ENCODE results near the gene PORCN.

Gene PORCN

DNA sequence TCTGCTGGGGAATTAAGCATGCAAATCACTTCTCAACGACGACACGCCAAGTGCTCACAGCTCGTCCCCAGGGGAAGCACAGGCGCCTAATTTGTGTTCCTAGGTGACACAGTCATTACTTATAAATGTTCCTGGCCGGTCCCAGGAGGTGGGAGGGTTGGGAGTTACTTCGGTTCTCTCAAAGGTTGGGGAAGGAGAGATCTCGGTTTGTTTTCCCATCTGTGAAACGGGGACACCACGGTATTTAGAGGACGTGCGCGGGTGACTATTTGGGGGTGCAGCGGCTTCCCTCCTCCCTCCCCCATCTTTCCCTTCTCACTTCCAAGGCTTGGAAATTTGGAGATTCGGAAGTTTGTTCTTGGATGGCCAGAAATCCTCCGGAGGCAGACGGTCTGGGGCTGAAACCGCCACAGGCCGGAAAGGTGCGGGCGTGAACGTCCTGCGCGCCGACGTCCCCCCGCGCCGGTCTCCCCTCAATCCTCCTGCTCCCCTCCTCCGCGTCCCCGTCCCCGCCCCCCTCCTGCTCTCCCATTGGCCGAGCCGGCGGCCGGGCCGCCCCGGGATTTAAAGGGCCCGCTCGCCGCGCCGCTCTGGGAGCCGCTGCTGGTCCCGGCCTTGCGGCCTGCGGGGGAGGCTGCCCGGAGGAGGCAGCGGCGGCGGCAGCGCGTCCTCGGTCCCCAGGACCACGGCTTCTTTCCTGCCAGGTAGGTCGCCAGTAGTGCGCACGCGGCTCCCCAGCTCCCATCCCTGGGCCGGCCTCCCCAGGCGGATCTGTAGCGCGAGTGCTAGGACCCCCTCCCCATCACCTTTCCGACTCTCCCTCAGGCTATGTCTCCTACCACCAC is at the start of gene PORCN:
PORCN (plus strand) TSS at position 593 of the 845 bp plus-strand sequence. CDS start 829 bp downstream, outside the sequence.
- DNase-seq (ENCODE audit: low read depth, low spot score), result no peak

DNA sequence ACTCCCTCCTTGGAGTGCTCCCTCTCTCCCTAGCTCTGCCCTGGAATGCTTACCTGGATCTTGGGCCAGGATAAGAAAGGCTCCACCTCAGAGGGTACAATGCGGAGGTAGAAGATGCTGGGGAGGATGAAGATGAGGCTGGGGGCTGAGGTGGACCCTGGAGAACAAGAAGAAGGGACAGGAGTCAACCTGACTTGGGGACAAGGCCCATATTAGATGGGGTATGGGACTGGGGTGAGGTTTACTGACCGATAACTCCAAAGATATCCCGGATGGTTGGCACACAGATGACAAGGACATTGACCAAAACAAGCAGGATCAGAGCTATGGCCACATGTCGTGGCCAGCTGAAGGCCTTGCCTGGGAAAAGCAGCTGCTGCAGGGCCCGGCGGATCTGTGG is 49.3 kb upstream of the PORCN start:
- no peak for DNase-seq (ENCODE audit: low read depth, low spot score)

DNA sequence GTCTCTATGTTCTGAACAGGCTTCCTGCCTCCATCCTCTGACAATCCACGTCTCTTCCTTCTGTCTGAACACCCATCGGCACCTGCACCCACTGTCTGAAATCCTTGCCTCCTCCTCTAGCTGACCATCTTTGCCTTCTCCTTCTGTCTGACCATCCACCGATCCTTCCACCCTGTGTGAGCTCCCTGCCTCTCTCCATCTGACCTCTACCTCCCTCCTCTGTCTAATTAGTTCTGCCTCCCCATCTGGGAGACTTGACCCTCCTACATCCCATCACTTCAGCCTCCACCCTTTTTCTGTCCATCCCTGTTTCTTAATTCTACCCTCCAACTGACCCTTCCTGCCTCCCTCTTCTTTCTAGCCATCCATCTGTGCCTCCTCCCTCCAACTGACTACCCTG is 48.8 kb upstream of the PORCN start:
- no peak for DNase-seq (ENCODE audit: low read depth, low spot score)

DNA sequence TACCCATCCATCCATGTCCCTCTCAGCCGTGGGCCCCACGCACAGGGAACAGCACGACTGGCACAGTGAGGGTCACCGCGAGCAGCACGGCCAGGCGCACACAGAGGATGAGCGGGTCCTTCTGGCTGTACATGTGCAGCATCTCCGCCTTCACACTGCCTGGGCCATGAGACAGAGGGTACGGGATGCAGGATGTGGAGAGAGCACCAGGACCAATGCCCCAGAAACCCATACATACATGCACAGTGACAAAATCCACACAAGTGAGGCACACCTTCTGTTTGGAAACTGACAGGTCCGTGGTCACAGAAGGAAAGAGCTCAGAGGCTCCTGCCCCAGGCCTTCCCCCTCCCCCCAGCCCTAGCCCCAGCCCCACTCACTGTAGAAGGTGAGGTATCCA is 48.2 kb upstream of the PORCN start:
- no peak for DNase-seq (ENCODE audit: low read depth, low spot score)

DNA sequence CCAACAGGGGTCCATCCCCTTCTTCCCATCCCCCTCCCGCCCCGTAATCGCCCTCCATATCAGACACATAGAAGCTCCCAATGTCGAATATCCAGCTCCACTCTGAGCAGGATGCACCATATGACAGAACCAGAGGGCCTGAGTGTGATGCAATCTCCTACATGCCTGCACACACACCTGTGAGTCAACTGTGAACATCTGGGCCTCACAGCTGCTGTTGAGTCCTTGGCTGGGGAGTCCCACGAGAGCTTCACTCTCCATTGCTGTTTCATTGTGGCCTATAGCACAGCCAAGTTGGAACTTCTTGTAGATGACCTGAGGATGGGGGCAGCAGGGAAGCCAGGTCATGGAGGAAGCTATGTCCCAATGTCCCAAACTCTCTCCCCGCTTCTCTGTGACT is 47.0 kb upstream of the PORCN start:
- no peak for DNase-seq (ENCODE audit: low read depth, low spot score)

DNA sequence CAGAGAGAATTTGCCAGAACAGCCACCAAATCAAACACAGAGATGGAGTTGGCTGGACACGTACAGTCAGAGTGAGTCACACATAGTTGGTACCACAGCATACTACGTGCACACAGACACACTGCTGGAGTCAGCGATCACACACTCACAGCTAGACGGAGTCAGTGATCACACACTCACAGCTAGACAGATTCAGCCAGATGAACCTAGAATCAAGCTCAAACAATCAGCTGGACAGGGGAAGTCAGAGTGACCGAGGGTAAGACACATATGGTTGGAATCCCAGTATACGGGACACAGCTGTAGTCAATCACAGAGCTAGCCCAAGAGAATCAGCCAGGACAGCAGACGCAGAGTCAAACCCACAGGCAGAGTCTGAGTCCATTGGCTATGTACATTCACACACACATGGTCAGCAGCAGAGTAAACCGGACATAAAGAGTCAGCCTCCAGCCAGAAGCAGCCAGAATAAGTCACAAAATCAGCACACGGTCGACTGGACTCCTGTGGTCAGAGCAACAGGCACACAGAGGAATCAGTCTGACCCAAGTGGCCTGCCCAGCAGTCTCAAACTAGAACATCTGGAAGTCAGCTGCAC is 43.4 kb upstream of the PORCN start:
- no peak for DNase-seq (ENCODE audit: low read depth, low spot score)

DNA sequence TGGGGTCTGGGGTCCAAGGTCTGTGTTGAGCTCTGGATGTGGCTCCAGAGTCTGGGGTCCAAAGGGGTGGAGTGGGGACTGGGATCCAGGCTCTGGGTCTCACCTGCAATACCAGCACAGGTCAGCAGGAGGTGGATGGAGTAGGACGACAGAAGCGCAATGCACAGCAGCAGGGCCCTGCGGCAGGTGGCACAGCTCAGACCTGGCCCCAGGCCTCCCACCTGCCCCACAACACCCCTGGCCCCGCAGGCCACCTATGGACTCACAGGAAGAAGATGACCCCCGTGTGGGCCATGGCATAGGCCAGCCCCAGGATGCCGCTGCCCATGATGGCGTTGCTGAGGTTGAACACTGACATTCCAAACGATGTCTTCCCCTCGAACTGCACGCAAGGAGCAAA is 42.1 kb upstream of the PORCN start:
- no peak for DNase-seq (ENCODE audit: low read depth, low spot score)

DNA sequence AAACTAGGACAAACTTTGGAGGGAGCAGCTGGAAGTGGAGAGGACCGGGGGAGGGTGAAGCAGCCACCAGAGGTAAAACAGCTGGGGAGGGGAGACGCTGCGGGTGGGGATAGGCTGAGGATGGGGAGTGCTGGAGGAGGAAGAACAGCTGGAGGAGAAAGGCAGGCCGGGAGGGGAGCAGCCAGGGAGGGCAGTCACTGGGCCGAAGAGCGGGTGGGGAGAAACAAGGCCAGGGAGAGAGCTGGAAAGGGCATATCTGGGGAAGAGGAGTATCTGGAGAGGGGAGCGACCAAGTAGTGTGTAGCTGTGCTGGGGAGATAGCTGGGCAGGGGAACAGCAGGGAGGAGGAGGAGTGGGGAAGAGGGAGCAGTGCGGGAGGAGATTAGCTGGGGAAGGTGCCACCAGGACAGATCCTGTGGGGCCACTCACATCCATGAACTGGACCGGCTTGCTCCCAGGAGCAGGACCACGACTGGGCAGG is 41.5 kb upstream of the PORCN start:
- DNase-seq (ENCODE audit: low read depth, low spot score), result no peak

DNA sequence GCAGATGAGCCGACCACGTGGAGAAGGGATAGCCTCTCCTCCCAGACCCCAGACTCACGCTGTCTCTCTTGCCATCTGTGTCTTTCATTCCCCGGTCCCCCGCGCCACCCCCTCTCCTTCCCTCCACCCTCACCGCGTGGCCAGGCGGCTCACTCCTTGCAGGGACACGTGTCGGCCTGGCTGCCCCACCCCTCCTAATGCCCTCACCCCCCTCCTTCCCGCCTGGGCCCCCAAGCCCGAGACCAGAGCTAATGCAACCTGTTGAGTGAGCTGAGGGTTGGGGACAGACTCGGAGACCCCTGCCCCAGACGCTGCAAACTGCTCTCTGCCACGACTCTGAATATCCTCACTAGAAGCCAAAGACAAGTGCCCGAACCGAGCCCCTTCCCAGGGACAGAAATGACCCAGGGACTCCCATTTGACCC is 40.5 kb upstream of the PORCN start:
- DNase-seq (ENCODE audit: low read depth, low spot score), result no peak

DNA sequence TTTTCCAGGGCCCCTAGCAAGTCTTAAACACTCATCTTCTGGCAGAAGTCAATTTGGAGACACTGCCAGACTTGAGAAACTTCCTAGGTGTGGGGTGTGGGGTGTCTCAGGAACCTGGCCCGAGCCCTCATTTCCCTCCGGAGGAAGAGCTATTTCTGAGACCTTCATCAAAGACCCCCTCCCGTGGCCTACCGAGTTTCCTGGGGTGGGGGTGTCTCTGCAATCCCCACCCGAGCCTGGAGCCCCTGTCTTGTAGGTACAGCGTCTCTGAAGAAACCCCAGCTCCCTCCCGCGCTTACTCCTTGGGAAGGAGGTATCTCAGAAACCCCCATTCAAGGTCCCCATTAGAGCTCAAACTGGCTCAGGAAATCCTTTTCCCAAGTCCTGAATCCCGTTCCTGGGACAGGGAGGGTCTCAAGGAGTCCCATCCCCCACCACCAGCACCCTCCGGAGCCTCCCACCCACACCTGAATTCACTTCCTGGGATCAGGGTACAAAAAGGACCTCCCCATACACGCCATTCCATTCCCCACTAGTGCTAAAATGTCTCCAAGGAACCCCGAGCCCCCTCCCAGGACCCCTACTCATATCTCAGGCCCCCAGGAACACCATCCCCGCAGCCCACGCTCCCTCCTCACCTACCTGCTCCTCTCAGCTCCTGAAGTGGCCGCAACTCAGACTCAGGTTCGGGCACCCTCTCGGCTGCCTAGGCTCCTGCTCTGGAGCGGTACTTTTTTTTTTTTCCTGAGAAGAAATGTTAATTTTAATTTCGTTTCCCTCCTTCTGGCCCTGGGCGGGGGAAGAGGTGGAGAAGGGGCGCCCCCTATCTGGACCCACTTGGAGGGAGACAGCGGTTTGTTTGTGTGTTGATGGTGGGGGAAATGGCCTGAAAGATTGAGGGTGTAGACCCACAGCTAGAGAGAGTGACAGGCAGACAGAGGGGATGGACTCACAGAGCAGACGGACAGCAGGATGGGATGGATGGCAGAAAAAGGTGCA is 39.8 kb upstream of the PORCN start:
- DNase-seq (ENCODE audit: low read depth, low spot score), result no peak

DNA sequence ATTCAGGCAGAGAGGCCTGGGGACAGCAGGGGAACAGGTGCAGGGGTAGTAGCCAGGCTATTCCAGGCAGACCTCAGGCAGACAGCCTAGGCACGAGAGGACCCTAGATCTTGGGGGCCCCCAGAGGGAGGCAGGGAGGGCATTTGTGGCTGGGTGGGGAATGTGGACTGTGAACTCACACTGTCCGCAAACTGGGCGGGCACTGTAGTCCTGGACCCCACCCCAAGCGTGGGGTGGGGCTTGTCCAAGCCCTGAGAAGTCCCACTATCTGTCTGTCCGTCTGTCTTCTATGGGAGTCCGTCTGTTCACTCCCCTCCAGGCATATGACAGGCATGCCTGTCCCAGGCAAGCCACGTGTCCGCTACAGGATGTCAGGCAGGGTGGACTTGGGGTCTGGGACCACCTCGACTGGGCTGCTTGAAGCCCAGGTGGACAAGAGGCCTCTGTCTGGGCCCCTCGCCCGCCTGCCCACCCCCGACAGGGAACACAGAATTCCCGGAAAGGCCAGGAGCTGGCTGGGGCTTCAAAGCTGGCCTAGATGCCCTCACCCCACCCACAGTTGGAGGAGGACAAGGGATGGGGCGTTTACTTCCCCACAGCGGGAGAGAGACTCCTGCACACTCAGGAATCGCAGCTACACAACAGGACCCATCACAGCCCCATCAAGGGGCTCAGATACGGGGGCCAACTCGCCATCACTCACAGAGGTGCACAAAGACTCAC is 38.5 kb upstream of the PORCN start, which contains the start of gene SLC38A5:
SLC38A5 (minus strand) TSS at position 151 of the 723 bp plus-strand sequence. CDS start 2,336 bp downstream, outside the sequence.
- DNase-seq (ENCODE audit: low read depth, low spot score), result no peak

DNA sequence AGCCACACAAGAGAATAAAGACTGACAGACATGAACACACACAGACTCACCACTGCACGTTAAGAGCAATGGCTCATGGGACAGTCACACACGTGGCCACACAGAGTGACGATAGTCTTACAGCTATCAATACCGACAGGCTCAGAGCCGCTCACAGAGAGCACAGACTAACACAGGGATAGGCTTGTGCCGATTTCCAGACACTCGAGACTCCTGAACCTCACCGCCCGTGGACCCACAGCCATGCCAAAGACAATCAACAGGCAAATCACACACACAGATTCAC is 38.0 kb upstream of the PORCN start:
- no peak for DNase-seq (ENCODE audit: low read depth, low spot score)

DNA sequence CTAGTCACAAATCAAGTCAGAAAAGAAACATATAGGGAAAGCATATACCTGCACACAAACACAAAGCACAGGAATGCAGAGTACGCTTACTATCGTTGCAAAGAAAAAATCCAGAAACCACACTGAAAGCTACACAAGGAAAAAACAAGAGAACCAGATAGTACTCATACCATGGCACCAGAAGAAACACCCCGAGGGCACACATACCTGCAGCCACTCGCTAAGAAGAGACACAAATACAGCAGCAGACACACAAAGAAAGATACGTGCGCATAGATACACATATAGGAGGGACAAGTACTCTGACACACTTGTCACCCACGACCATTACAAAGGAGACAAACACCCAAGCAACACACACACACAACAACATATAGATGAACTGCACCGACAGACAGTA is 37.3 kb upstream of the PORCN start:
- DNase-seq (ENCODE audit: low read depth, low spot score), result no peak

DNA sequence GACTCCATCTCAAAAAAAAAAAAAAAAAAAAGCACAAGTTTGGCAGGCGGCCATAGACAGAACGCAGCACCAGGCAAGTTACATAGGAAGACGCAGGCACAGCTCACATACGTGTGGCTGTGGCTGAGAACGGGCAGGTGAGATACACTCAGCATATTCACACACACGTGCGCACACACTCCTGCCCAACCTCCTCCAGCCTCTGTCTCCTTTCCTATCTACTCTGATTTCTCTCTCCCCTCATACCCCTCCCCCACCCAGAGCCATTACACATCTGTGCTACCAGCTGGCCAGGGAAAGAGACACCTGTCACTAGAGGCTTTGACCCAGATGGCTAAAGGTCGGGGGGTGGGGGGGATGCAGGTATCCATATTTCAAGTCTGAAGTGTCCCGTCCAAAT is 36.6 kb upstream of the PORCN start:
- DNase-seq (ENCODE audit: low read depth, low spot score), result no peak

DNA sequence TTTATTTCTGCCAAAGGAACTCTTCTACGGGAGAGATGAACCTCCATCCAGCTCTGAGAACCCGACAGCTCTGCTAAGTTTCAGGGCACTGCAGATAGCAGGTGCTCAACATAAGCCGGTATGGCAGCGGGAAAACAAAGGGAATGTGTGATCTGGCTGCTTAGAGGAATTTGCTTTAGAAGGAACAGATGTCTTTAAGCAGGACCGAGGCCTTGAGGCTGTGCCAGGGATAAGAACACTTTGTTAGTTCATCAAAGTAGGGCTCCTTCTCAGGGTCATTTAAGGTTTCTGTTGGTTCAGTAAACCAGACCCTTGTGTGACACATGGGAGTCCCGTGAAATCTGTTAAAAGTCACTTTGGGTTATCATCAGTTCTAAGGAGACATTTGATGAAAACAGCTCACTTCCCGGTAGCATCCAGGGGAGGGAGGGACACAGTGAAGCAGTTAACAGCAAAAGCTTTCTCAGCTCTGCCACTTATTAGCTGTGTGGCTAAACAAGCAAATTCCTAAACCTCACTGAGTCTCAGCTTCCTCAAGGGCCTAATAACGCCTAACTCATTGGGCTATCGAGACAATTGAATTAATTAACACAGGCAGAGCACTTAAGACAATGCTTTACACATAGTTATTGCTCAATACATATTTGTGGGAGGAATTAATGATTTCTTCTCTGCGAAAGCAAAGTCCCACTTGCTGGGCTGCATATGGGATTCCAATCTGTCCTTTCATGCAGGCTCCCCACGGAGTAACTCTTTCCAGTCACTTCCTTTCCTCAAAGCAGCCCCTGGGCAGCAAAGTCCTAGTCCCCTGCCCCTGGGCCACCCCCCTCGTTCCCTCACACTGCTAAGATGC is 35.7 kb upstream of the PORCN start:
- DNase-seq (ENCODE audit: low read depth, low spot score), result no peak

DNA sequence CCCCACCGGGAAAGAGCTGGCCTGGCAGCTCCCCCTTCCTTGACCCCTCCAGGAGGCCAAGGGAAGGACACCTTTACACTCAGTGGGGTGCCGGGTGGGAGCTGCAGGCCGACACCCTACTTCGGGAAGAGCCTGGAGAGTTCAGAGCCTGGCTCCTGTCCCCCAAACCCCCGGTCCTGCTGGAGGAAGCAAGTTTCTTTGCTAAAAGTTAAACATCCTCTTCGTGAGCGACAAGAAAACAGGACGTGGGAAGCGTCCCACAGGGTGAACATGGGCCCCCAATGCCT is 35.1 kb upstream of the PORCN start:
- DNase-seq (ENCODE audit: low read depth, low spot score), result no peak

DNA sequence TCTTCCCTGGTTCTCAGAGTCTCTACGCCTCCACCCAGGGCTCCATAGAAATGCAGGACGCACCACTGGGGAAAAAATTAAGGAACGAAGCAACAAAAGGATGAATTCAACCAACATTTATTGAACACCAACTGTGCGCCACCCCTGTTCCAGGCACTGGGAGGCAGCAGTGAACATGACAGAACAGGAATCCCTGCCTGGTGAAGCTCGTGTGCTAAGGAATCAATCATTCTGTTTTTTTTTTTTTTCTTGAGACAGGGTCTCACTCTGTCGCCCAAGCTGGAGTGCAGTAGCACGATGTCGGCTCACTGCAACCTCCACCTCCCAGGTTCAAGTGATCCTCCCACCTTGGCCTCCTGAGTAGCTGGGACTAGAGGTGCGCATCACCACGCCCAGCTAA is 34.7 kb upstream of the PORCN start:
- no peak for DNase-seq (ENCODE audit: low read depth, low spot score)

DNA sequence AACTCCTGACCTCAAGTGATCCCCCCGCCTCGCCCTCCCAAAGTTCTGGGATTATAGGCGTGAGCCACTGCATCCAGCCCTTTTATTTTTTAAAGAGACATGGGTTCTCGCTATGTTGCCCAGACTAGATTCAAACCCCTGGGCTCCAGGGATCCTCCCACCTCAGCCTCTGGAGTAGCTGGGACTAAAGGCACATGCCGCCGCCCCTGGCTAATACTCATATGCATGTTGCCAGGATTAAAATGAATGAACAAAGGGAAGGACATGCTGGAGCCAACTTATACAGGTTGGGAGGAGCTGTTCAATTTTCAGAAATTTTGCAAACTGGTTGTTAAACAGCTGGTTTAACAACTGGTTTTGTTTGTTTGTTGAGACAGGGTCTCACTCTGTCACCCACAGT is 34.2 kb upstream of the PORCN start:
- no peak for DNase-seq (ENCODE audit: low read depth, low spot score)

DNA sequence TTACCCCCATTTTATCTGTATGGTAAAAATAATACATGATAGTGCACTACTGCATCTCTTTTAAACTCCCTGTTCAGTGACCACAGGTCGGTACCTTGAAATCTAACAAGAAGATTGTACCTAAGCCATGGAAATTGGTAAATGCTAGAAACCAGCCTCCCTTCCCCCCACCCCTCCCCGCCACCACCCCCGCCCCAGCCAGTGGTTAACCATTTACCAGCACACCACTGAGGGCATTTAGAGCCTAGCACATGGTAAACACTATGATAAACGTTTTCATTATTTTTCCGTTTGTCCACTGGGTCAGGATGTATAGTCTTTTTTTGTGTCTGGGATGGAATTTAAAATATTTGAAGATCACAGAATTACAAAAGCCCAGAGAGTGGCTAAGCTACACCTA is 33.5 kb upstream of the PORCN start:
- no peak for DNase-seq (ENCODE audit: low read depth, low spot score)

DNA sequence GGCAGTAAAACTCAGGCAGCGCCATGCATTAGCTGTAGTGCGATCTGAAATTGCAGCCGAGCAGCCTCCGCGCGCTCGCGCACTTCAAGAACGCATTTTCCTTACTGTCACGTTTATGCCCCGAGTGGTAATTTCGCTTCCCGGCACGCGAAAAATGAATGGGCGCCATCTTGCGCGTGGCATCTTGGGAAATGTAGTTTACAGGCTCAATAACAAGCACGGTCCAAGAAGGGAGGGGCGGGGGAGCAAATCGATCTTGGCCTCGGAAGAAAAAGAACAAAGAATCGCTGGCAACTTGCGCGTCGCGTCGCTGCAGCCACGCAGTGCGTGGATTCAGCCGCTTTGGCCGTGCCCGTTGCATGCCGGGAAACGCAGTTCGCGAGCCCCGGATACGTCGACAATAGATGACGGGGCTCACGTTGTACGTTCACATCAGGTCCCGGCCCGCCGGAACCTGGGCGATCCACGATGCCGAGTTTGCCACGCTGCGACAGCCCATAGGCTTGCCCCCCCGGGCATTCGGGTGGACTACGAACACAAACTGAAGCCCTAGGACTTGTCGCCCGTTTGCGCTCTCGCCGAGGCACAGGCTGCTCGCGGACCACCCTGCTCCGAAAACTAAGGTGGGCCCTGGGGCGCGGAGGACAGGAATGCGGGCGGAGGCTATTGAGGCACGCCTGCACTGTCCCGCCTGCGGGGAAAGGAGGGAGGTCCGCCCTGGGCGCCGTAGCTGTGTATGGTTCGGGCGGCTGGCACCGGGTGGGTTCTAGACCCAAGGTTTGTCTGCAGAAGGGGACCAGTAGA is 32.8 kb upstream of the PORCN start, which contains the start of gene FTSJ1:
FTSJ1 (plus strand) TSS at position 426 of the 804 bp plus-strand sequence. CDS start 1,849 bp downstream, outside the sequence.
- DNase-seq (ENCODE audit: low read depth, low spot score), result peak; percentile 40

Data from iPS DF 19.7 (cell line).